Hepatocyte (in vitro differentiated cells): Measurements from ENCODE around the gene HAO2.

ENCODE experiments used
- EZH2 ChIP-seq: fragments of 200-600 bp; sonication (generic); IDR thresholded peaks from 2 replicates; pipeline ENCODE4 v1.6.1; 2016; ENCODE audit warnings: antibody characterized with exemption, mild to moderate bottlenecking, borderline replicate concordance
- EZH2phosphoT487 ChIP-seq: fragments of 200-600 bp; sonication (generic); IDR thresholded peaks from one replicate; pipeline ENCODE4 v1.6.1; 2018; ENCODE audit warnings: antibody characterized with exemption, mild to moderate bottlenecking, low read depth, moderate library complexity; ENCODE audit not compliant: unreplicated experiment, severe bottlenecking
- TF ChIP-seq, protein P1 (sequence below): fragments of 200-600 bp; sonication (generic); IDR thresholded peaks from 2 replicates; pipeline ENCODE4 v1.5.1; 2016; ENCODE audit warnings: antibody characterized with exemption, mild to moderate bottlenecking; ENCODE audit not compliant: poor library complexity

DNA sequence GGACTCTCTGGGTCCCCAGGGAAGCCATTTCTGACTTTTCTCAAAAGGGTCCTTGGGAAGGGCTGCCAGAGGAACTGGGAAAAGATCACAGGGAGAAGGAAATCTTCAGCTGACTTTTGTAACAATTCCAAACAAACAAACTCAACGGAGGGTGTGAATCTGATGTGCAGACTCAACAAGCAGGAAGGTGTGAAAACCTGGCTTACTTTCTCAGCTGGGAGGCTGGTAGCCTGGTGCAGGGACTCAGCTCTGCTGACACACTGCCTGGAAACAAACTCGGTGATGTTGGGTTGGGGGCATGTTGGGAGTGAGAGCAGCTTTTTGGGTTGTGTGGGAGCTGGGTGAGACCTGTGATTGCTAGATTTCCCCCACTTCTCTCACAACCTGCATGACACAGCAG, 36.2 kb downstream of the HAO2 start:
- TF ChIP-seq, protein P1, sequence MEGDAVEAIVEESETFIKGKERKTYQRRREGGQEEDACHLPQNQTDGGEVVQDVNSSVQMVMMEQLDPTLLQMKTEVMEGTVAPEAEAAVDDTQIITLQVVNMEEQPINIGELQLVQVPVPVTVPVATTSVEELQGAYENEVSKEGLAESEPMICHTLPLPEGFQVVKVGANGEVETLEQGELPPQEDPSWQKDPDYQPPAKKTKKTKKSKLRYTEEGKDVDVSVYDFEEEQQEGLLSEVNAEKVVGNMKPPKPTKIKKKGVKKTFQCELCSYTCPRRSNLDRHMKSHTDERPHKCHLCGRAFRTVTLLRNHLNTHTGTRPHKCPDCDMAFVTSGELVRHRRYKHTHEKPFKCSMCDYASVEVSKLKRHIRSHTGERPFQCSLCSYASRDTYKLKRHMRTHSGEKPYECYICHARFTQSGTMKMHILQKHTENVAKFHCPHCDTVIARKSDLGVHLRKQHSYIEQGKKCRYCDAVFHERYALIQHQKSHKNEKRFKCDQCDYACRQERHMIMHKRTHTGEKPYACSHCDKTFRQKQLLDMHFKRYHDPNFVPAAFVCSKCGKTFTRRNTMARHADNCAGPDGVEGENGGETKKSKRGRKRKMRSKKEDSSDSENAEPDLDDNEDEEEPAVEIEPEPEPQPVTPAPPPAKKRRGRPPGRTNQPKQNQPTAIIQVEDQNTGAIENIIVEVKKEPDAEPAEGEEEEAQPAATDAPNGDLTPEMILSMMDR: no peak
- TF ChIP-seq EZH2 (no peak), EZH2phosphoT487 (no peak)
